AG09309 (cell line): ENCODE results near the gene ACP5.
"Not testable (repeated sequence)": the region's sequence is repeated elsewhere in the genome, so short reads cannot be mapped to it uniquely, and the experiment has no call there.

Experiments used
- DNase-seq: peaks from one replicate; pipeline ENCODE4 v3.0.0-alpha.2; 2010; ENCODE audit warnings: low read depth
- H3K4me3 ChIP-seq: 2 replicates; pipeline ENCODE4 v1.5.1; 2011; ENCODE audit warnings: mild to moderate bottlenecking, low read depth, low read length, moderate library complexity; ENCODE audit not compliant: control insufficient read depth
- CTCF ChIP-seq: IDR thresholded peaks from 2 replicates; pipeline ENCODE4 v1.5.1; 2011; ENCODE audit warnings: mild to moderate bottlenecking, low read depth, low read length, inconsistent platforms; ENCODE audit not compliant: insufficient read depth, control insufficient read depth; ENCODE audit errors: missing control alignments

ACP5 gene

GRCh38 chr19:11580116-11580515 is 2.7 kb upstream of the ACP5 start:
- H3K4me3 ChIP-seq, result no peak overlapping the region
- DNase-seq, result no peak
- no peak for TF ChIP-seq CTCF

- H3K4me3 ChIP-seq, result no peak overlapping the region
- DNase-seq, result no peak
- TF ChIP-seq CTCF, result no peak
These were observed 1.1 kb upstream of the ACP5 start for GRCh38 chr19:11578258-11579142.

GRCh38 chr19:11576227-11576626 is 1.2 kb downstream of the ACP5 start:
- H3K4me3 ChIP-seq, result no peak overlapping the region
- no peak for DNase-seq
- TF ChIP-seq CTCF, result no peak

GRCh38 chr19:11574689-11575088 is 2.8 kb downstream of the ACP5 start:
- no peak overlapping the region for H3K4me3 ChIP-seq
- DNase-seq, result no peak
- TF ChIP-seq CTCF, result no peak

DNA sequence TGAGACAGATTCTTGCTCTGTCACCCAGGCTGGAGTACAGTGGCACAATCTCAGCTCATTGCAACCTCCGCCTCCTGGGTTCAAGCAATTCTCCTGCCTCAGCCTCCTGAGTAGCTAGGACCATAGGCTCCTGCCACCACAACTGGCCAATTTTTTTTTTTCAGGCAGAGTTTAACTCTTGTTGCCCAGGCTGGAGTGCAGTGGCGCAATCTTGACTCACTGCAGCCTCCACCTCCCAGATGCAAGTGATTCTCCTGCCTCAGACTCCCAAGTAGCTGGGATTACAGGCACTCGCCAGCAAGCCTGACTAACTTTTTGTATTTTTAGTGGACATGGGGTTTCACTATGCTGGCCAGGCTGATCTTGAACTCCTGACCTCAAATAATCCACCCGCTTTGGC is 3.7 kb downstream of the ACP5 start:
- H3K4me3 ChIP-seq, DNase-seq: not testable (repeated sequence)

DNA sequence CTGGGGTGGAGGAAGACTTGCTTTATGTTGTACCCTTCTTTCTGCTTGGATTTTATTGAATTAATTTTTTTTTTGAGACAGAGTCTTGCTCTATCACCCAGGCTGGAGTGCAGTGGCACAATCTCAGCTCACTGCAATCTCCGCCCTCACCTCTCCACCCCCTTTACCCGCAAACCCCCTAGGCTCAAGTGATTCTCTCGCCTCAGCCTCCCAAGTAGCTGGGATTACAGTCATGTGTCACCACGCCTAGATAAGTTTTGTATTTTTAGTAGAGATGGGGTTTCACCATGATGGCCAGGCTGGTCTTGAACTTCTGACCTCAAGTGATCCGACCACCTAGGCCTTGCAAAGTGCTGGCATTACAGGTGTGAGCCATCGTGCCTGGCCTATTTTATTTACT is 4.1 kb downstream of the ACP5 start:
- not testable (repeated sequence) for DNase-seq, H3K4me3 ChIP-seq

DNA sequence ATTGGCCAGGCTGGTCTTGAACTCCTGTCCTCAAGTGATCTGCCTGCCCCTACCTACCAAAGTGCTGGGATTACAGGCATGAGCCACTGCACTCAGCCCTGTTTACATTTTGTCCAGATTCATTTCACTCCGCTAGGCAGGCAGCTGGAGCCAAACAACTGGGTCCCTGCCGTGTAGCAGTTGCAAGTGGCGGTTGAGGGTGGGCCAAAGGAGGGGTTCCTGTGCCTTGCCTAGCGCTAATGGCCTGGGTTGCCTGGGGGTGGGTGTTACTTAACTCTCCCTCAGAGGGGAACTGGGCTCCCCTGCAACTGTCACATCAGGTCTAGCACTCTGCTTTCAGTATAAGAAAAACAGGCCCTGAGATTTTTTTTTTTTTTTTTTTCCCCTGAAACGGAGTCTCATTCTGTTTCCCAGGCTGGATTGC is 7.4 kb downstream of the ACP5 start:
- no peak for DNase-seq
- H3K4me3 ChIP-seq, result no peak overlapping the region
- no peak for TF ChIP-seq CTCF

DNA sequence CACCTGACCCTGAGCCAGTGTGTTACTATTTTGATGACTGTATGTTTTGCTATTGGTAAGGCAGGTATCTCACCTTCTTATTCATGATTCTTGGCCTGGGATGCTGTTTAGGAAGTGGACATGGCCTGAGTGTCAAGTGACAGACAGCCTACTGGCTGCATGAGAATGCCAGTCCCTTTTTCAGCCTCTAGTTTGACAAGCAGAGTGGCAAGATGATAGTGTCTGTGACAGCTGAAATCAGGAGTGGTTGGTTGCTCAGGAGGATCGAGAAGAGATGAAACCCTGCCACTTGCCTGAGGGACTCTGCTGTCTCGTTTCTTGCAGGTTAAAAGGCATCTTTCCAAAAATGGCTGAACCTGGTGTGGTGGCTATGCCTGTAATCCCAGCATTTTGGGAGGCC is 11.3 kb downstream of the ACP5 start:
- no peak for DNase-seq
- TF ChIP-seq CTCF, result no peak

DNA sequence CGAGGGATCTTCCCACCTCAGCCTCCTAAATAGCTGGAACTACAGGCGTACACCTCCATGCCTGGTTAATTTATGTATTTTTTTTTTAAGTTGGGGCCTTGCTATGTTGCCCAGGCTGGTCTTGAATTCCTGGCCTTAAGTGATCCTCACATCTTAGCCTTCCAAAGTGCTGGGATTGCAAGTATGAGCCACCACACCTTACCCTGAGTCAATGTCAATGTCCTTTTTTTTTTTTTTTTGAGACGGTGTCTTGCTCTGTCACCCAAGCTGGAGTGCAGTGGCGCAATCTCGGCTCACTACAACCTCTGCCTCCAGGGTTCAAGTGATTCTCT is 11.8 kb downstream of the ACP5 start:
- DNase-seq, H3K4me3 ChIP-seq: not testable (repeated sequence)

More for the DNA sequence above, 11.3 kb downstream of the ACP5 start:
- H3K4me3 ChIP-seq, result no peak overlapping the region

- H3K4me3 ChIP-seq, DNase-seq: not testable (repeated sequence)
These were observed 13.2 kb downstream of the ACP5 start for GRCh38 chr19:11564082-11564807.
